Measurements from ENCODE around the gene PDXK.

The PDXK gene

GRCh38 chr21:43723648-43724047 lies 4.7 kb downstream of the PDXK start:
- DNase-seq (ENCODE audit: low read depth in 2 of 2): no peak

DNA sequence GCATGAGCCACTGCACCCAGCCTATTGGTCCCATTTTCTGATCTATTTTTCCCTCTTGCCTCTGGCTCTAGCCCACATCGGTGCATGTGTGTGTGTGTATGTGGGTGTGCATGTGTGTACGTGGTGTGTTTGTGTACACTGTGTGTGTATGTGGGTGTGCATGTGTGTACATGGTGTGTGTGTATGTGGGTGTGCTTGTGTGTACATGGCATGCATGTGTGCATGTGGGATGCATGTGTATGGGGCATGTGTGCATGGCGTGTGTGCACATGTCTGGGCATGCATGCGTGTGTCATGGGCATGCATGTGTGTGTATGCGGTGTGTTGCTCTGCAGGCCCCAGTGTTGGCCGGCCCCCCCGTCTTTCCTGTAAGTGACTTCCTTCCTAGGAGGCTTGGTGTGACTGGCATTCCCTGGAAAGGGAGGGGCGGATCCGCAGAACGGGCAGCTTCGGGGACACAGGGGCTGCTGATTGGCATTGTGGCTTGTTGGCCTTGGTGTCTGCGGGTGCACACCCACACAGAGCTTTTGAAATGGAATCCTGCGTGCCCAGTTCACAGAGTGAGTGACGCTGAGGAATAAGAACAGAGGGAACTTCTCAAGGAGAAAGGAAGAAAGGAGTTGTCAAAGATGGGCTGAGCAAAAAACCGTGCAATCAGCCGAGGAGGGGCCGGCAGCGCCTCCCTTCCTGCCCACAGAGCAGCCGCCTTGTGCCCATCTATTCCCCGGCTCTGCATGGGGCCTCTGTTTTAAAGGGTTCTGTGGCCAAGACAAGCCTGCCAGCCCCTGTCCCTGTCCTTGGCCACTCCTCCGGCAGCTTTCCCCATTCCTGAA lies 8.0 kb downstream of the PDXK start:
- DNase-seq (ENCODE audit: low read depth in 2 of 2): no peak

- DNase-seq (ENCODE audit: low read depth in 2 of 2): no peak
These were observed 8.7 kb downstream of the PDXK start for GRCh38 chr21:43727519-43728153.

- DNase-seq (ENCODE audit: low read depth in 2 of 2): no peak
These were observed 9.2 kb downstream of the PDXK start for GRCh38 chr21:43728154-43728466.

DNA sequence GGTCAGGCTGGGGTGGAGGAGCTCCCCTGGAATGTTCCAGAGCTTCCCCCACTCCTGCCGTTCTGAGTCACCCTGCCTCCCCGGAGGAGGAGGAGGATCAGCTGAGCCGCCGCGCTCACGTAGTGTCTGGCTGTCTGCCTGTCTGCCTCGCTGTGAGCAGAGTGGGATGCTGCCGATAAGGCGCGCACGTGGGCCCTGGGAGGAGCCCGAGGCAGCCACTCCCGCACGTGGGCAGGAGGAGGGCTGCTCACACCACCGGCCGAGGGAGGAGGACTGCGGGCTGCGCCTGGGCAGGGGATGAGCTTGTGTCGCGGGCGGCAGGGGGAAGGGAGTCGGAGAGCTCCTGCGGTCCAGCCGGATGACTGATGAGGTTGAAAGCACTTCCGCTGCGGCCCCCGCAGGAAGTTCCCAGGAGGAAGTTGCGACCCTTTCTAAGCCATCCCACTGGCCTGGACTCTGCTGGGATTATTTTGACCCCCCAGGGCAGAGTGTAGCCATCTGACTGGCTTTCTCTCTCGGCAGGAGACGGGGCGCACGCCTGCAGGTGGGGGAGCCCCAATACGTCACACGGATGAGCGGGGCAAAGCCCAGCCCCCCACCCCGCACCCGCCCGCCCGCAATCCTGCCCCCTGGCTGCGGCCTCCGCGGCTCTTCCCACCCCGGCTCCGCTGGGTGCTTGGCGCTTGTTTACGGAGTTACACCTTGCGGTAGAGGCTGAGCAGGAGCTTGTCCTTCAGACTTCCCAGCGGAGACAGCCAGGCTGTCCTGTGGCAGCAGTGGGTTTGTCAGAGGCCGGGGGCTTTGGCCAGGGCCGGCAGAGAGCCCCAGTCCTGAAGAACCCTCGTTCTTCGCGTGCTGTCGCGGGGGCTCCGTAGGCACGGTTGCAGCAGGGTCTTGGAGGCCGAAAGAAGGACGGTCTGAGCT lies 9.8 kb downstream of the PDXK start:
- DNase-seq (ENCODE audit: low read depth in 2 of 2): peak; percentile 54 to 72

DNA sequence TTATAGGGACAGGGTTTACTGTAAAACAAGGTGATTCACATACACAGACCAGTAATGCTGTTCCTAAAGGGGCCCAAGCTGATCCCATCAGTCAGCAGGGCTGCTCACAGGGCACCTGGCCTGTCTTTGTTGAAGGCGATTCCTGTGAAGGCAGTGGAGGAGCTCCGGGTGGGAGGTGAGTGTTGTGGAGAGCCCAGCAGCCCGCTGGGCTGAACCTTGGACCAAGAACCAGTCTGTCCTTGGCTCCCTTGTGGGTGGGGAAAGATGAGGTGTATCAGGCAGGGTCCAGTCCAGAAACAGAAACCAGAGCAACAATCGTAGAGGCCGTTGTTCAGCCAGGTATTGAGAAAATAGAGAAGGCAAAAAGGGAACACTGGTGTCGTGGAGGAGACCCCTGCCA lies 12.5 kb downstream of the PDXK start:
- no peak for DNase-seq (ENCODE audit: low read depth in 2 of 2)

DNA sequence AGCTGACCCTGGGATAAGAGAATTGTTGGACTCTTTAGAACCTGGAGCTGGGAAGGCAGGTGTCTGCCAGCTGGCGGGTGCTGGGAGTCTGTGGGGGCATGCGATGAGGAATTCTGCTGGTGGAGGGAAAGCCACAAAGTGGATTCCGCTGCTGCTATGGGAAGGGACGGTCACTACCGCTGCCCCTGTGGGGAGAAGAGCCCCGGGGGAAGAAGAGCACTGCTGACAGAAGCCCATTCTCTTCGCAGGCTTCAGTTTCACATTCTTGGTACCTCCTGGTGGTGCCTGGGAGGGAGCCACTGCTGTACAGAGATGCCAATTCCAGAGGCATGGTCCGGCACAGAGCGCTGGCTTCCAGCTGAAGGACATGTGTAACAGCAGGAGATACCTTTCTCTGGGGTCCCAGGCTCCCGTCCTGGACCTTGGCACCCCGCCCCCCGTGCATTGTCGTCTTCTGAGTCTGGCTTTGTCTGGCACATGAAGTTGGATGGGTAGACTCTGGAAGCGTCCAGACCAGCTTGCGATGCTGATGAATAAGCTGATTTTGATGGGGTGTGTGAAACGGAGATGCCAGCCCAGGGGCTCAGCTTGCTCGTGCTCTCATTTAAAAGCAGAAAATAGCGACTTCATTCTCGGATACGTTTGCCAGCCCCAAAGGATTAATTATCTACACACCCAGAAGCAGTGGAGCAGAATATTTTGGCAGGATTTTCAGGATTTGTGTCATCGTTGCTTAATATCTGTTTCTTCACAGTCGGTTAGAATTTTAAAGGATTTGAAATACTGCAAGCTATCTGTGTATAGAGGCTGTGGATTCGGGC lies 13.2 kb downstream of the PDXK start:
- DNase-seq (ENCODE audit: low read depth in 2 of 2): no peak

DNA sequence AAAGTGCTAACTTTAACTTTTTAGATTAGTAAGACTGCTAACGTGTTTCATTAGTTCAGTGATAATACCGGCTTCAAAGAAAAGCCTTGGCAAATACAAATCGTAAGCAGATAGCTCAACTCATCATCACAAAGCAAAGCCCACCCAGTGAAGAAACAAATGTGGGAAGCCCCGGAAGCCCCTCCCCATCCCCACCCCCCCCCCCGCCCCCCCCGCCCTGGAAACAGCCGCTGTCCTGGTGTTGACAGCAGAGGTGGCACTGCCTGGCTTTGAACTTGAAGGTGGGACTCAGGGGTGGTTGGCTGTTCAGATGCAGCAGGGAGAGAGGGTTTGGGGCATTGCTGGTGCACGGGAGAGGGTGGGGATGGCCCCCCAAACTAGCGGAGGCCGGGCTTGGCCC lies 14.1 kb downstream of the PDXK start:
- no peak for DNase-seq (ENCODE audit: low read depth in 2 of 2)

DNA sequence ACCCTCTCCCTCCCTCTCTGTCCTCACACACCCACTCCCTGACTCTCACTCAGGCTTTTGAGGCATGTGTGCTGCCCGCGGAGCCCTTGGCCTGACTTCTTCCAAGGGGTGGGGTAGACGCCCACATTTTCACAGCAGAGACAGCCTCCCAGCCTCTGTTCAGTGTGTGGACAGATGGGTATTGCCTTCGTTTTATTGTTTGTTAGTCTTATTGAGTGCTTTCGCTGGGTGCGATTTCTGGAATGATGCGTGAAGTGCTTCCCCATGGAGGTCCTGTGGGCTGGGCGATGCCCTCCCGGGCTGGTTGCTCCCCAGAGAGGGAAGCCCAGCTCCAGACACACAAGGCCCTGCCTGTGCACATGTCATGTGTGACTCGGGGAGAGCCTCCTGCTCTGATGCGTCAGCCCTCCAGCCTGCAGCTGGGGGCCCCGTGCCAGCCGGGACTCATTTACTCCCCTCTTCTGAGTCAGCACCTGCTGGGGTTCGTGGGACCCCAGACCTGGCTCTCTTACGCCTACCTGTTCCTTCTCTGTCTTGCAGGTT lies 14.7 kb downstream of the PDXK start:
- DNase-seq (ENCODE audit: low read depth in 2 of 2): no peak

GRCh38 chr21:43734131-43734927 lies 15.4 kb downstream of the PDXK start:
- DNase-seq (ENCODE audit: low read depth in 2 of 2): no peak

DNA sequence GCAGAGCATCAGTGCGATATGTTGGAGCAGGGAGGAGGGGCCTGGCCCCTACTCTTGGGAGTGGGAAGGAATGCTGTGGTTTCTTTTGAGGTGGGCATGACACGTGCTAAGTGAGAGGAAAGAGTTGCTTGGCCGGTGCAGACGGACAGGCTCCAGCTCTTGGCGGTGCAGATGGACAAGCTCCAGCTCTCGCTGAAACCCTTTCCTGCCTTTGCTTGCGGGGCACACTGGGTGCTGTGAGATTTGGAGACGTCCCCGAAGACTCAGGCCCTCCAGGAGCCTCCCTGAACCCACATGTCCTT lies 15.9 kb downstream of the PDXK start:
- no peak for DNase-seq (ENCODE audit: low read depth in 2 of 2)

- DNase-seq (ENCODE audit: low read depth in 2 of 2): no peak
These were observed 16.5 kb downstream of the PDXK start for GRCh38 chr21:43735236-43736091.

- no peak for DNase-seq (ENCODE audit: low read depth in 2 of 2)
These were observed 17.4 kb downstream of the PDXK start for GRCh38 chr21:43736224-43736883.

- no peak for DNase-seq (ENCODE audit: low read depth in 2 of 2)
These were observed 18.4 kb downstream of the PDXK start for GRCh38 chr21:43737158-43737950.

- no peak for DNase-seq (ENCODE audit: low read depth in 2 of 2)
These were observed 20.9 kb downstream of the PDXK start for GRCh38 chr21:43739621-43740435.

DNA sequence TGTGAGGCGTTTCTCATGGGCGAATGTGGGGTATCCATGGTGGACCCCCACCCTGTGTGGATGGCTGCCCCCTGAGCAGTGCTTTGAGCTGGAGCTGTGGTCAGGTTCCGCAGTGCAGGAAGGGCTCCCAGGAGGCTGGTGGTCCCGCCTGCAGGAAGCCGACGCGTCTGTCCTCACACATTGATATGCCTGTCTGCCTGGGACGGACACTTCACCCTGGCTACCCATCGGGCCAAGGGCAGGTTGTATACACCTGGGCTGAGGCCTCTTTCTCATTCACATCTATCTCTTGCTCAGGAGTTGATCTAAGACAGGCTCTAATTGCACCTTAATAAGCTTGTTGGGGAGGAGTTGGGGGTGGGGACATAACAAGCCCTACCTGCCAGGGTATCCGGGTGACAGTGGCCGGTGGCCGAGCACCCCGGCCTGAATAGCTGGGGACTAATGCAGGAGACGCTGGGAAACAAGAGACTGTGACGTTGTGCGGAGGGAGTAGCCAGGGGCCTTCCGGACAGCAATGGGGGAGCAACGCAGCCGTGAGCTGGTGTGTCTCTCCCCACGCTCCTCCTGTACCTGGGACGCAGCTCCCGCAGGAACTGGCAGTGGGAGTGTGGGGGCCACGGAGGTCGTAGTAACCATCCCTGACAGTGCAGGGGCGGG lies 21.7 kb downstream of the PDXK start:
- no peak for DNase-seq (ENCODE audit: low read depth in 2 of 2)

Measured in activated CD4-positive, alpha-beta T cell treated with anti-CD3 and anti-CD28 coated beads for 24 hours (primary cell).